Heart left ventricle (tissue), 13 donors: ENCODE results near the gene ZFYVE26.

Source experiments
- POLR2A ChIP-seq, 2 donors: fragments of 450-650 bp; IDR thresholded peaks; one replicate each; pipeline ENCODE4 v1.6.1; 2017; ENCODE audit warnings: antibody characterized with exemption in 2 of 2, mild to moderate bottlenecking in 2 of 2, moderate library complexity in 2 of 2
- TF ChIP-seq, protein P1 (sequence below), 12 donors: fragments of 200-600 bp; sonication (generic) in 4 of 12; IDR thresholded peaks; one replicate each; pipeline versions ENCODE4 v1.5.0 to v1.8.0; 2018 to 2022; ENCODE audit warnings: antibody characterized with exemption in 12 of 12, mild to moderate bottlenecking in 5 of 12
- donor health status: ischemic (EF 13 %, LVEDD 7.1; RV severe dilation, severe dysfunction).
- donor health status: DM: no; HTN: yes; CAD: no.
- donor health status: DM: no; HTN: no; CAD: no.
- donor health status: ischemic (EF 25% LVEDD 6.9; RV normal size, moderate dysfunction).
- donor health status: ischemic (EF 25% LVEDD 5.7; RV mildly dilated, moderate dysfunction).
- donor health status: ischemic (EF 35%, LVEDD 5.7; RV mildly dilated, moderate dysfunction).
- donor health status: nonischemic (EF 11% LVEDD 7.7; RV severe dilation, severe dysfunction).
- donor health status: DM: yes; HTN: yes; CAD: no.
- donor health status: PGD.
- donor health status: ischemic (EF 29% LVEDD 5.4; RV normal size, mild dysfunction).
- donor health status: nonischemic (EF 23%, LVEDD 6.1; RV moderate dilation, normal function).

DNA sequence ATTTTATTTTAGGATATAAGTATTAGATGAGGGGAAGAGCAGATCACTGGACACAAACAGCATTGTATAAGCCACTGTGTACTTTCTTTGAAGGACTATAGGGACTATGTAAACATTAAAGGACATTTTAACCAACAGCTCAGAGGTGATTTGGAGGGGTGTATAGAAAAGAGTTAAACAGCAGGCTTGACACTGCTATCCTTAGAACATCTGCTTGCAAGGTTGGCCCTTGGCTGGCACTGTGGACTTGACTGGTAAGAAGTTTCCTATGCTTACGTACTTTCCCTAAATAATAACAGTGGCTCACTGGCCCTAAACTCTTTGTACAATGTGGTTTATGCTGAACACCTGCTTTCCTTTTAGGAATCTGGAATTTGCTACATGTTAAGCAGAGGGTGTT is 28.7 kb downstream of the ZFYVE26 start:
- TF ChIP-seq, protein P1, sequence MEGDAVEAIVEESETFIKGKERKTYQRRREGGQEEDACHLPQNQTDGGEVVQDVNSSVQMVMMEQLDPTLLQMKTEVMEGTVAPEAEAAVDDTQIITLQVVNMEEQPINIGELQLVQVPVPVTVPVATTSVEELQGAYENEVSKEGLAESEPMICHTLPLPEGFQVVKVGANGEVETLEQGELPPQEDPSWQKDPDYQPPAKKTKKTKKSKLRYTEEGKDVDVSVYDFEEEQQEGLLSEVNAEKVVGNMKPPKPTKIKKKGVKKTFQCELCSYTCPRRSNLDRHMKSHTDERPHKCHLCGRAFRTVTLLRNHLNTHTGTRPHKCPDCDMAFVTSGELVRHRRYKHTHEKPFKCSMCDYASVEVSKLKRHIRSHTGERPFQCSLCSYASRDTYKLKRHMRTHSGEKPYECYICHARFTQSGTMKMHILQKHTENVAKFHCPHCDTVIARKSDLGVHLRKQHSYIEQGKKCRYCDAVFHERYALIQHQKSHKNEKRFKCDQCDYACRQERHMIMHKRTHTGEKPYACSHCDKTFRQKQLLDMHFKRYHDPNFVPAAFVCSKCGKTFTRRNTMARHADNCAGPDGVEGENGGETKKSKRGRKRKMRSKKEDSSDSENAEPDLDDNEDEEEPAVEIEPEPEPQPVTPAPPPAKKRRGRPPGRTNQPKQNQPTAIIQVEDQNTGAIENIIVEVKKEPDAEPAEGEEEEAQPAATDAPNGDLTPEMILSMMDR (IDR thresholded peaks at IDR 0.05) = no peak
- TF ChIP-seq POLR2A (IDR thresholded peaks at IDR 0.05) = no peak
